Body of pancreas (tissue), 4 donors: ENCODE measurements around the gene STRADB. TPM values are rescaled to one million over a fixed set of nuclear protein-coding genes. Genes with fewer than 3 reads are reported as not detected.

Source experiments
- ATAC-seq: fragments of 150-250 bp; one replicate; pipeline ENCODE4 v1.9.1; 2016
- DNase-seq, 4 donors: peaks; one replicate each; pipeline ENCODE4 v3.0.0-alpha.2; 2019
- H3K27ac ChIP-seq, 4 donors: fragments of 200-600 bp; sonication (generic); 1 replicate in 3 of 4; 2 replicates in 1 of 4; pipeline versions ENCODE4 v1.5.1 to v1.6.1; 2016 to 2019; ENCODE audit warnings: mild to moderate bottlenecking in 1 of 4, mixed read lengths in 1 of 4, moderate library complexity in 1 of 4
- H3K27me3 ChIP-seq, 2 donors: fragments of 200-600 bp; sonication (generic); one replicate each; pipeline ENCODE4 v1.6.0; 2016; ENCODE audit warnings: mild to moderate bottlenecking in 1 of 2
- H3K36me3 ChIP-seq, 2 donors: fragments of 200-600 bp; sonication (generic); replicated peaks in 1 of 2; 2 replicates each; pipeline ENCODE4 v1.5.1; 2016; ENCODE audit warnings: low read depth in 2 of 2; ENCODE audit not compliant: insufficient read depth in 1 of 2
- H3K4me1 ChIP-seq: fragments of 200-600 bp; sonication (generic); one replicate; pipeline ENCODE4 v1.6.0; 2016
- H3K4me3 ChIP-seq, 2 donors: fragments of 200-600 bp; sonication (generic); 1 replicate in 1 of 2; 2 replicates in 1 of 2; pipeline ENCODE4 v1.5.1; 2016 to 2019
- H3K9me3 ChIP-seq, 3 donors: fragments of 200-600 bp; sonication (generic); 1 replicate in 2 of 3; 2 replicates in 1 of 3; pipeline ENCODE4 v1.5.1; 2016
- CTCF ChIP-seq, 7 experiments: fragments of 450-650 bp in 4 of 7; fragments of 200-600 bp in 3 of 7; sonication (generic) in 3 of 7; IDR thresholded peaks; one replicate each; pipeline ENCODE4 v1.5.1; 2016 to 2019; ENCODE audit warnings: antibody characterized with exemption in 7 of 7
- POLR2A ChIP-seq, 3 donors: fragments of 450-650 bp; IDR thresholded peaks; one replicate each; pipeline ENCODE4 v1.6.1; 2016; ENCODE audit warnings: antibody characterized with exemption in 3 of 3, mild to moderate bottlenecking in 2 of 3
- WGBS, 2 donors: methylation state at CpG; one replicate each; pipeline ENCODE4 v1.1.5; 2017; 5-methylcytosine and 5-hydroxymethylcytosine counted together
- intact Hi-C: fragments of 100-400 bp; cut with DNase I; formaldehyde crosslinking; loops from one replicate; pipeline ENCODE4 v1.15.1; 2023
- total RNA-seq, 2 donors: library from RNA; depleted of rRNA; stranded (reverse); fragments of >200 nt; gene quantifications; one replicate each; pipeline ENCODE4 v1.1.0, GENCODE V29; 2016

The STRADB gene
- total RNA-seq, 2 donors from 2014 or later = 21.0 to 24.7 TPM

GRCh38 chr2:201484805-201485204, 33.3 kb downstream of the STRADB start:
- Histone ChIP-seq H3K4me3 (no peak overlapping the region), H3K36me3 (peaks cover 0 to 4% of the 10 kb centered on the region in 2 donors), H3K27ac (no peak overlapping the region), H3K4me1 (no peaks in the 10 kb centered on the region), H3K9me3 (no peaks in the 10 kb centered on the region), H3K27me3 (no peaks in the 10 kb centered on the region)
- no peak for ATAC-seq
- intact Hi-C loops = no loop called here
- no peak for DNase-seq
- 22 to 24% methylated on average over 4 of the region's 4 CpGs for WGBS, 2 donors
- TF ChIP-seq POLR2A (IDR thresholded peaks at IDR 0.05) = no peak
- TF ChIP-seq CTCF (IDR thresholded peaks at IDR 0.05) = no peak

GRCh38 chr2:201490291-201490690, 38.8 kb downstream of the STRADB start:
- Histone ChIP-seq H3K27me3 (no peaks in the 10 kb centered on the region), H3K9me3 (no peaks in the 10 kb centered on the region), H3K4me3 (no peak overlapping the region), H3K36me3 (no peaks in the 10 kb centered on the region), H3K4me1 (no peaks in the 10 kb centered on the region), H3K27ac (no peak overlapping the region)
- TF ChIP-seq POLR2A (IDR thresholded peaks at IDR 0.05) (no peak), CTCF (IDR thresholded peaks at IDR 0.05) (no peak)
- DNase-seq (no peak), ATAC-seq (no peak)
- intact Hi-C loops = no loop called here
- WGBS, 2 donors = 82 to 86% methylated on average over 4 of the region's 4 CpGs

- no peaks in the 10 kb centered on the region for H3K27me3 ChIP-seq
- DNase-seq (no peak), ATAC-seq (no peak)
- no peak overlapping the region for H3K27ac ChIP-seq
- WGBS, 2 donors = 58 to 68% methylated on average over 1 of the region's 1 CpG
- H3K36me3 ChIP-seq = no peaks in the 10 kb centered on the region
- no peak overlapping the region for H3K4me3 ChIP-seq
- H3K9me3 ChIP-seq = no peaks in the 10 kb centered on the region
- no peak for TF ChIP-seq POLR2A (IDR thresholded peaks at IDR 0.05)
- no peak for TF ChIP-seq CTCF (IDR thresholded peaks at IDR 0.05)
- intact Hi-C loops = no loop called here
- H3K4me1 ChIP-seq = no peaks in the 10 kb centered on the region
Measured at GRCh38 chr2:201496785-201497184, 45.2 kb downstream of the STRADB start.

GRCh38 chr2:201500534-201500933, 49.0 kb downstream of the STRADB start:
- intact Hi-C loops = no loop called here
- Histone ChIP-seq H3K36me3 (no peaks in the 10 kb centered on the region), H3K4me1 (no peaks in the 10 kb centered on the region), H3K27ac (no peak overlapping the region), H3K27me3 (no peaks in the 10 kb centered on the region), H3K9me3 (no peaks in the 10 kb centered on the region), H3K4me3 (no peak overlapping the region)
- 50 to 55% methylated on average over 3 of the region's 3 CpGs for WGBS, 2 donors
- no peak for ATAC-seq
- no peak for TF ChIP-seq CTCF (IDR thresholded peaks at IDR 0.05)
- no peak for TF ChIP-seq POLR2A (IDR thresholded peaks at IDR 0.05)
- no peak for DNase-seq

- DNase-seq (no peak), ATAC-seq (no peak)
- 83 to 96% methylated on average over 2 of the region's 2 CpGs for WGBS, 2 donors
- intact Hi-C loops = no loop called here
- no peak overlapping the region for H3K4me3 ChIP-seq
- no peaks in the 10 kb centered on the region for H3K27me3 ChIP-seq
- TF ChIP-seq POLR2A (IDR thresholded peaks at IDR 0.05) = no peak
- TF ChIP-seq CTCF (IDR thresholded peaks at IDR 0.05) = no peak
- H3K27ac ChIP-seq = no peak overlapping the region
- no peaks in the 10 kb centered on the region for H3K9me3 ChIP-seq
- H3K4me1 ChIP-seq = no peaks in the 10 kb centered on the region
- no peaks in the 10 kb centered on the region for H3K36me3 ChIP-seq
Measured at GRCh38 chr2:201502713-201503112, 51.2 kb downstream of the STRADB start.
